Prostate gland (tissue), 2 donors: ENCODE results near the gene KLRC3. TPM values are rescaled to one million over a fixed set of nuclear protein-coding genes. Genes with fewer than 3 reads are reported as not detected.
"Not testable (repeated sequence)": the region's sequence is repeated elsewhere in the genome, so short reads cannot be mapped to it uniquely, and the experiment has no call there.

Experiments used
- DNase-seq: peaks from one replicate; pipeline ENCODE4 v3.0.0-alpha.2; 2019; ENCODE audit warnings: low spot score
- H3K27ac ChIP-seq, 2 donors: fragments of 200-600 bp; sonication (generic); 2 replicates each; pipeline ENCODE4 v1.5.1; 2017 to 2019
- H3K27me3 ChIP-seq: fragments of 200-600 bp; sonication (generic); replicated peaks from 2 replicates; pipeline ENCODE4 v1.5.1; 2019; ENCODE audit not compliant: insufficient read depth
- H3K36me3 ChIP-seq, 2 donors: fragments of 200-600 bp; sonication (generic); 1 replicate in 1 of 2; 2 replicates in 1 of 2; pipeline versions ENCODE4 v1.5.1 to v1.8.1; 2017 to 2019
- H3K4me1 ChIP-seq: fragments of 200-600 bp; sonication (generic); replicated peaks from 2 replicates; pipeline ENCODE4 v1.5.1; 2019
- H3K4me3 ChIP-seq, 2 donors: fragments of 200-600 bp; sonication (generic); 2 replicates each; pipeline ENCODE4 v1.5.1; 2017 to 2019
- H3K9me3 ChIP-seq: fragments of 200-600 bp; sonication (generic); 2 replicates; pipeline ENCODE4 v1.5.1; 2017
- POLR2A ChIP-seq: fragments of 450-650 bp; IDR thresholded peaks from one replicate; pipeline ENCODE4 v1.6.1; 2016; ENCODE audit warnings: antibody characterized with exemption, mild to moderate bottlenecking
- POLR2AphosphoS5 ChIP-seq: sonication (generic); formaldehyde crosslinking; IDR thresholded peaks from one replicate; pipeline ENCODE4 v1.6.1; 2017; ENCODE audit warnings: antibody characterized with exemption
- WGBS: methylation state at CpG from one replicate; pipeline ENCODE4 v1.1.5; 2018; 5-methylcytosine and 5-hydroxymethylcytosine counted together
- intact Hi-C: fragments of 100-400 bp; cut with DNase I; formaldehyde crosslinking; loops from one replicate; pipeline ENCODE4 v1.14.2; 2022
- total RNA-seq, 2 donors: library from RNA; depleted of rRNA; stranded (reverse); fragments of >200 nt; gene quantifications; one replicate each; pipeline ENCODE4 v1.1.0, GENCODE V29; 2016
- TF ChIP-seq, protein P1 (sequence below), 4 experiments: fragments of 200-600 bp in 2 of 4; fragments of 450-650 bp in 2 of 4; sonication (generic) in 2 of 4; IDR thresholded peaks; 1 replicate in 3 of 4; 2 replicates in 1 of 4; pipeline ENCODE4 v1.5.1; 2016 to 2019; ENCODE audit warnings: antibody characterized with exemption in 4 of 4, mild to moderate bottlenecking in 2 of 4, moderate library complexity in 2 of 4

Gene KLRC3
- total RNA-seq, 2 donors from 2014 or later: not detected

DNA sequence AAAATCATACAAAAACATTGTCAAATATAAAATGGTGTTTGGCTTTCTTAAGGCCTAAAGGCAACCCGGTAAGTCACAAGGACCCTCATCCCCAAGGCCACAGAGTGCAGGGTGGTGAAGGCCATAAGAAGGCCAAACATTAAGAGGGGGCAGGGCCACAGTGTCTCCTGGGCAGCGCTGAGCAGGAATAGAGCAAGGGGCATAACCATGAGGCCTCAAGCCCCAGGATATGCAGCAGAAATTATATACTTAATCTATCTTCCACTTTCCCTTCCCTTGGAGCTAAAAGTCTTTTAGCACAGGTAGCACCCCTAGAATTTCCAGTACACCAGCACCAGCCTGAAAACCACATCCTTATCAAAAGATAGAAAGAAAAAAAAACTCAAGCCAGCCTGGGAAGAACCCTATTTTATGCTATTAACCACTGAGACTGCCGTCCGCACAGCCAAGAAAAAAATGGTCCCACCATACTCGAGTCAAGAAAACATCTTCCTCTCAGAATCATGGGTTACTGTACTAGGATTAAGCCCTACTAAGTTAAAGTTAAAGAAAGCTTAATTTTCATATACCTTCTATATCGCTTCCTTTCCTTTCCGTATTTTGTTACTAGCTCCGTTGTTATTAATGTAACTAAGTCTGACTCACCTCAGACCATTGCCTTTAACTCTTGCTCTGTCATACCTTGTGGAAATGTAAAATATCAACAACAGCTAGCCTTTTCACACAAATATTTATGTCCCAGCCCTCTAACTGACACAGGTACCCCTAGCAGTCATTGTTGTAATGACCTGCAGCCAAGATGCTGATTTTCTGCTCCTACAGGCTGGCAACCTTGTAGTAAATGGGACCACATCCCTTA, 50.6 kb downstream of the KLRC3 start:
- Histone ChIP-seq H3K9me3 (no peaks in the 10 kb centered on the region), H3K4me1 (peaks cover 11% of the 10 kb centered on the region), H3K27me3 (no peaks in the 10 kb centered on the region), H3K36me3 (no peaks in the 10 kb centered on the region), H3K4me3 (no peak overlapping the region), H3K27ac (no peak overlapping the region)
- intact Hi-C loops: loop anchor here (5.0 to 10.0 kb wide), 2 partner anchors 155 to 353 kb away; partner anchors contain the start of genes GABARAPL1 and YBX3
- WGBS: 86% methylated on average over 8 of the region's 8 CpGs
- no peak for TF ChIP-seq POLR2A
- TF ChIP-seq, protein P1, sequence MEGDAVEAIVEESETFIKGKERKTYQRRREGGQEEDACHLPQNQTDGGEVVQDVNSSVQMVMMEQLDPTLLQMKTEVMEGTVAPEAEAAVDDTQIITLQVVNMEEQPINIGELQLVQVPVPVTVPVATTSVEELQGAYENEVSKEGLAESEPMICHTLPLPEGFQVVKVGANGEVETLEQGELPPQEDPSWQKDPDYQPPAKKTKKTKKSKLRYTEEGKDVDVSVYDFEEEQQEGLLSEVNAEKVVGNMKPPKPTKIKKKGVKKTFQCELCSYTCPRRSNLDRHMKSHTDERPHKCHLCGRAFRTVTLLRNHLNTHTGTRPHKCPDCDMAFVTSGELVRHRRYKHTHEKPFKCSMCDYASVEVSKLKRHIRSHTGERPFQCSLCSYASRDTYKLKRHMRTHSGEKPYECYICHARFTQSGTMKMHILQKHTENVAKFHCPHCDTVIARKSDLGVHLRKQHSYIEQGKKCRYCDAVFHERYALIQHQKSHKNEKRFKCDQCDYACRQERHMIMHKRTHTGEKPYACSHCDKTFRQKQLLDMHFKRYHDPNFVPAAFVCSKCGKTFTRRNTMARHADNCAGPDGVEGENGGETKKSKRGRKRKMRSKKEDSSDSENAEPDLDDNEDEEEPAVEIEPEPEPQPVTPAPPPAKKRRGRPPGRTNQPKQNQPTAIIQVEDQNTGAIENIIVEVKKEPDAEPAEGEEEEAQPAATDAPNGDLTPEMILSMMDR (IDR thresholded peaks at IDR 0.05): no peak
- no peak for DNase-seq

DNA sequence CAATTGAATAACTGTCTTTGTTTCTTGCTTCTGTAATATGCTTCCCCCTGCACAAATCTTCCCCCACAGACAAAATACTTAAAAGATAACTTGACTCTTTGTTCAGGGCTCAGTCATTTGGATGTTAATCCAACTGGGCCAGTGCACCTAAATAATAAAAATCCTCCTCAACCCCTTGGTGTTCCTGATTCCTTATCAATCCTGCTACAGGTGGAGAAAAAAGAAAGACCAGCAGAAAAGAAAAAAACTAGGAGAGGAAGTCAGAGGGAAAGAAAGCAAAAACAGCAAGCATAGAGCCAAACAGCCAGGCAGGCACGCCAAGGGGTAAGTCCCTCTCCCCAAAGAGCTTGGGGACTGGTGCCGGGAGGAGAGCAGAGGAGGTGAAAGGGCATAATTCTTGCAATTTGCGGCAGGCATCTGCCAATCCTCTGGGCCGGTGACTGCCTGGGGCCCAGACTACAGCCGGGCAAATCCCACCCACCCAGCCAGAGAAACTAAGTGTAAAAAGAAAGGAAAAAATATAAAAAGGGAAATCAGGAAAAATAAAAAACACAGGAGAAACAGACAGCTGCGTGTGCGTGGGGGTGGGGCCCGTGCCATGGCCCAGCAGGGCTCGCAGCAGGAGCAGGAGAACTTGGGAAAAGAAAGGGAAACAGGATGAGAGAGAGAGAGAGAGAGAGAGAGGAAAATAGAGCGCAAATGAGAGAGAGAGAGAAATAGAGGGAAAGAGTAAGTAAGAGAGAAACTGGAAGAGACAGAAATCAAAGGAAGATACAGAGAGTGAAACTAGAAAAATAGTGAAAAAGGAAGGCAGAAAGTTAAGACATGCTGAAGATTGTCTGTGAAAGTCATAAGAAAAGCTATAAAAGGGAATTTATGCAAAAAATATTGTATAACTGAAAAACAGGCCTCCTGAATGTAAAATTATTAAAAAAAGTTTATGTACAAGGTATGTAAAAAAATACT, 51.9 kb downstream of the KLRC3 start:
- no peak overlapping the region for H3K27ac ChIP-seq
- no peaks in the 10 kb centered on the region for H3K27me3 ChIP-seq
- no peaks in the 10 kb centered on the region for H3K9me3 ChIP-seq
- TF ChIP-seq POLR2A: no peak
- no peak overlapping the region for H3K4me3 ChIP-seq
- no peak for DNase-seq
- intact Hi-C loops: loop anchor here (5.0 to 10.0 kb wide), 2 partner anchors 154 to 354 kb away; partner anchors contain the start of genes GABARAPL1 and YBX3
- H3K36me3 ChIP-seq: no peaks in the 10 kb centered on the region
- peaks cover 11% of the 10 kb centered on the region for H3K4me1 ChIP-seq
- 88% methylated on average over 10 of the region's 10 CpGs for WGBS

DNA sequence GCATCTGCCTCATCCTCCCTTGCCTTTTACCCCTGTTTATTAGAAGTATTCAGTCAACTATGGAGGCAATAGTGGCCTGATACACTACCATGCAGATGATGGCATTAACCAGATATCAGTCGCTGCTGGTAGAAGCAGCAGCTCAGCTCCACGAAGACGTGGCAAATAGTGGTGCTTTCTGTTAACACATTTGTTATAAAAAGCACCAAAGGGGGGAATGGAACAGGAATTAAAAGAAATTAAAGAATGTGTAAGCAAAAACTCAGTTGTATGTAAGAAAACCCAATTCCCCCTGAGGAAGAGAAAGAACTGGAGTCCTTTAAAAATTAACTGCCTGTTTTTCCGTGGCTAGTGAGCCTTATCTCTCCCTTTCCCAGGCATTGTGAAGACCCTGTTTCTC, 52.7 kb downstream of the KLRC3 start:
- not testable (repeated sequence) for H3K9me3 ChIP-seq, H3K36me3 ChIP-seq, H3K4me3 ChIP-seq, DNase-seq, H3K27me3 ChIP-seq, H3K27ac ChIP-seq
- peaks cover 15% of the 10 kb centered on the region for H3K4me1 ChIP-seq
- 71% methylated on average over 4 of the region's 4 CpGs for WGBS
- intact Hi-C loops: loop anchor here (5.0 to 10.0 kb wide), 2 partner anchors 153 to 355 kb away; partner anchors contain the start of genes GABARAPL1 and YBX3

DNA sequence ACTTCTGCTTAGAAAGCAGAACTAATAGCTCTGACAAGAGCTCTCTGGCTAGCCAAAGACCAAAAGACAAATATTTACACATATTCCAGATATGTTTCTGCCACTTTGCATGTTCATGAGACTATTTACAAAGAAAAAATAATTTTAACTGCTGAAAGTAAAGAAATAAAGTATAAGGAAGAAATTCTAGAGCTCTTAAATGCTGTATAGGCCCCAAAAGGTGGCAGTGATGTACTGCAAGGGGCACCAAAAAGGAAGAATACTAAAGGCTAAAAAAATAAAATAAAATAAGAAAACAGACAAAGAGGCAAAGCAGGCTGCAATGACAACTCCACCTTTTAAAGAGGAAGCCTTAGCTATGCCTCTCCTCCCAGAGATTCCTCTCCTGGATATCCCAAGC, 53.5 kb downstream of the KLRC3 start:
- Histone ChIP-seq H3K27me3 (no peaks in the 10 kb centered on the region), H3K4me1 (peaks cover 15% of the 10 kb centered on the region), H3K36me3 (no peaks in the 10 kb centered on the region), H3K27ac (peak overlapping the region; percentile 99 to 100), H3K4me3 (no peak overlapping the region), H3K9me3 (no peaks in the 10 kb centered on the region)
- DNase-seq: no peak
- intact Hi-C loops: loop anchor here (5.0 to 10.0 kb wide), 2 partner anchors 152 to 355 kb away; partner anchors contain the start of genes GABARAPL1 and YBX3
- TF ChIP-seq, protein P1 (IDR thresholded peaks at IDR 0.05): peak in 2 of 4 experiments; percentile 42 to 47
- TF ChIP-seq POLR2A: no peak
- TF ChIP-seq POLR2AphosphoS5: peak; percentile 17

DNA sequence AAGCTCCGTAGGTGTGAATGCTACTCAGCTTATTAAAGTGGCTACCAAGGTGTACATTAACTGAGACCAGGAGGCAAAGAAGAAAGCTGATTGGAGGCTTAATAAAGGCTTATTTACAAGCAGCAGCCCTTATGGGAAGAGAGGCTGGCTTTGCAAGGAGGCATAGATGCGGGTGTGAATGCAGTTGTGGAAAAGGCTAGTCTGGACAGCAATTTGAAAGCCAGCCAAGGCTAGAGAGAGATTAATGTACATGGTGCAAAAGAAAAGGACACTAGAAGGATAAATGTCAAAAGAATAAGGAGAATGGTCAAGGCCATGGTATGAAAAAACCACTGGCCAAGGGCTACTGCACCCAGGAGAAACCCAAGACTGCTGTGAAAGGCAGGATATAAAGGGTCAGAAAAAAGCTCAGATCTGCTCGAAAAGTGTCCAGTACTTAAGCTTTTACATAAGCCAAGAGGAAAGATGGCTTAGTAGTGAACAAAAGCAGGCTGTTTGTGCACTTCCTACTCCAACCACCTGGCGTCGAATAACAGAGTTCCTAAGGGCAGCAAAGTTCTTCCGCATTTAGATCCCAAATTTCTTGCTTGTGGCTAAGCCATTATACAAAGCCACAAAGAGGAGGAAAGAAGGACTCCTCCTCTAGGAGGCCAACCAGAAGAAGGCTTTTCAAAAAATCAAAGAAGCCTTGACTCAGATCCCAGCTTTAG, 54.5 kb downstream of the KLRC3 start:
- peak overlapping the region; percentile 54 to 57 for H3K4me3 ChIP-seq
- H3K9me3 ChIP-seq: no peaks in the 10 kb centered on the region
- H3K4me1 ChIP-seq: peaks cover 15% of the 10 kb centered on the region
- intact Hi-C loops: loop anchor here (5.0 to 10.0 kb wide), 2 partner anchors 151 to 356 kb away; partner anchors contain the start of genes GABARAPL1 and YBX3
- no peaks in the 10 kb centered on the region for H3K27me3 ChIP-seq
- no peak for TF ChIP-seq POLR2AphosphoS5
- no peak for TF ChIP-seq POLR2A
- TF ChIP-seq, protein P1 (IDR thresholded peaks at IDR 0.05): peak in 2 of 4 experiments; percentile 19
- no peak for DNase-seq
- peak overlapping the region; percentile 99 to 100 for H3K27ac ChIP-seq
- WGBS: 18% methylated on average over 6 of the region's 6 CpGs
- no peaks in the 10 kb centered on the region for H3K36me3 ChIP-seq
